Measurements from ENCODE around the gene GNB1L.

The GNB1L gene

DNA sequence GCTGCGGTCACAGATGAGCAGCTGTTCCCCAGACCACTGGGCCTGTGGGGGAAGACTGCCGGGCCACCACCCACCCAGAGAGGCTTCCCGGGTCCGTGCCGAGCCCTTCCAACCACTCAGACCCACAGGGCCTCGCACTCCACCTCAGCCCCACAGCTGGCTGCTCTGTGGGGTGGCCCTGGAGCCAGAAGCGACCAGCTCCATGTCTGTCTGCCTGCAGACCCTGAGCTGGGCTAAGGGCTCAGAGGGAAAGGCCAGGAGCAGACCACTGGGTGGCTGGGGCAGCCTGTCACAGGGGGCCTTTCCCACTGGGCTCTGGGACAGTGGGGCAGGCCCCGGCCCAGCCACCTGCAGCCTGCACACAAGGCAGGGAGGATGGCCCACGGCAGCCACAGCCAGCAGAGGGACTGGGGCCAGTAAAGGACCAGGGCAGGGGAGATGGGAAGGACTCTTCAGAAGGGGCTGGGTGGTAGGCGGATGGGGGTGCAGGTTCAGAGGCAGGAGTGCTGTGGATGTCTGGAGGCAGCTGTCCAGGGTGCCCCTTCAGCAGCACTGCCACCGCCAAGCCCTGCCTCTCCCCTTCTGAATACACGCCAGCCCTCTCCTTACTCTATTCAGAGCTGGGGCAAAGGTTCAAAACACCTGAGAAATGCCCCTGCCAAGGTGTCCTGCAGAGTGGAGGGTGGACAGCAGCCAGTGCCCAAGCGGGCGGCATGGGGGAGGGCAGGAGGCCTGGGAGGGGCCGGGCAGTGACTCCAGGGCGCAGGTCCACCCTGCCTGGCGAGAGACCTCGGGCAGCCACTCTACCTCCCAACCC, 32.2 kb downstream of the GNB1L start:
- no peak for DNase-seq (ENCODE audit: low spot score)

DNA sequence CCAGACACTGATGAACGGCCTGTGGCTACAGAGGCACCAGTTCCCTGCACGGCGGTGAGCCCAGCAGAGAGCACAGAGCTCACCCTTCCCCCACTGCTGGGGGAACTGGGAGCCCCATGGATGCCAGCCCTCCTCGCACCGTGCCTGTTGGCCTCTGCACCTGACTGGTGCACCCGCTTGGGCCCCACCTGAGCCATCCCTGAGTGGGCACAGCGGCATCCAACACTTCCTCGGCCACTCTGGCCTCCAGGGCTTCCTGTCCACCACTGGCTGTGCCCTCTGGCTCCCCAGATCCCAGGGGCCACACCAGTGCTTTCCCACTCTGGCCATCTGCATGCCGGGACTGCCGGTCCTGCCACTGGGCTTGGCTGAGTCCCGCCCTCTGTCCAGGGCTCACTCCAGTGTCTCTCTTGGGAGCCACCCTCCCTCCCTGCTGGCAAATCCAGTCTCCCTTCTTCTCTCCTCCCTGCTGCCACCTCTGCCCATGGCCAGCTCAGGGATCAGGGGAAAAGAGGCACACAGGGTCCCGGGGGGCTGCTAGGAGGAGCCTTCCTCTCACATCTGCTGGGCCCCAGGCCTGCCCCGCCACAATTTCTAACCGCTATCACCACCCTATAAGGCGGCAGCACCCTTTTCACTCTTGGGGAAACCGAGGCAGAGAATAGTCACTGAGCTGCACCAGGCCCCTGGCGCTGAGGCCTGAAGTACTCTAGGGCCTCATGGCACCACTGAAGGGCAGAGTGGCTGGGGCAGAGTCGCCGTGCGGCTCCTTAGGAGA, 33.0 kb downstream of the GNB1L start:
- DNase-seq (ENCODE audit: low spot score), result no peak

DNA sequence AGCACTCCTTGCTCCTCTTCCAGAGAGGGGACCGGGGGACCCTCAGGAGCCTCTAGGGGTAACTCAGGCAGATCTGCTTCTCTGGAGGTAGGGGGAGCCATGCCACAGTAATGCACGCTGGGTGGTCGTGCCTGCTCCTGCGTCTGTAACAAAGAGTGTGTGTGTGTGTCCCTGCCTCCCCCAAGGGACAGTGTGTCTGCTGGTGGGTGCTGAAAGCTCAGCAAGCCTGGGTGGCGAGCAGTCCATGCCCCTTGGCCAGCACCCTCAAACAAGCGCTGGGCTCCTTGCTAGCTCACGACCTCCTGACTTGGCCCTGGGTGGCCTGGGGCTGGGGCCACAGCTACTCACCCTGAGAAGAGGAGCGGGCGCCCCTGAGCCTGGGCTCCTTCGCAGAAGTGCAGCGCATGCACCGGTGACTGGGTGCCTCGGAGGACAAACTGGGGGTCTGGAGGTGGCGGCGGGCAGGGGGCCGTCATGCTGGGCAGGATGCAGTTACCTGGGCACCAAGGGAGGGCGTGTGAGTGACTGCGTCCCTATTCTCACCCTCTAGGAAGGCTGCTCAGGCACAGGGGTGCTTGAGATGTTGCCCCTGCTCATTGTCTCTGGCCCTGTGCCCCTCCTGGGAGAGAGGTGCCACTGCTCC, 33.7 kb downstream of the GNB1L start:
- no peak for DNase-seq (ENCODE audit: low spot score)

DNA sequence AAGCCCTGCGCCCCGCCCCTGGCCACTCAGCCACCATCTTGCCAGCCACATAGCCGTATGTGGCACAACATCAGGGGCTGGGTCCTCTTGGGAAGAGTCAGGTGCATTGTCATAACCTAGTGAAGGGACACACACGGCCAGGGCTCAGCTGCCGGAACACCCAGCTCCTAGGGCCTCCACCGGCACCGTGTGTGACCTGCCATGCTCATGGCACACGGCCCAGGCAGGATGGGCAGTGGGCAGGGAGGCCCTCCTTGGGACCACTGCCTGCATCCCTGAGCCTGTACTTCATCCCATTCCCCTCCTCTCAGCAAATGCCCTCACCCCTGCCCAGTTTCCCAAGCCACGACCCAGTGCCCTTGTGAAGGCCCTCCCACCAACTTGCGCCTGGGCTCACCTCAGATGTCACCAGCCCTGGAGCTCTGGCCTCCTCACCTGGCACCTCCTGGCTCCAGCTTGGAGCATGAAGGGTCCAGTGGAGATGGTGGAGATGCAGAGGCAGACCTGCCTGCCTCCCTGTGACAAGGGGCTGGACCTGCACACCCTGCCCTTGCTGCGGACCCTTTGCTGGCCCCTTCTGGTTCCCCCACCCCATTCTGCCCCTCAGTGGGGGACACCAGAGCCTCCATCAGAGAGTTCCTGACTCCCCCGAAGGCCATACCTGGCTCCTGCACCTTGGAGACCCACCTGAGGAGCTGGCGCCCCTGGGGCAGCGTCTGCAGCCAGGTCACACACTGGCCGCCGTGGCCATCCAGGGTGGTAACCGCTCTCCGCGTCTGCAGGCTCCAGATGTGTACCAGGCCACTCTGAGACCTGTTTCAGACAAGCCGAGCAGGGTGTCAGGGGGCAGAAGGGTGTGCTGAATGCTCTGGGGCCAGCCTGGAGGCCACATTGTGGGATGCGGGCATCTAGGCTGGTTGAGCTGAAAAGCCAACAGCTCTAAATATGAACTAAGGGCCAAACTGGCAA, 34.5 kb downstream of the GNB1L start:
- DNase-seq (ENCODE audit: low spot score), result no peak

DNA sequence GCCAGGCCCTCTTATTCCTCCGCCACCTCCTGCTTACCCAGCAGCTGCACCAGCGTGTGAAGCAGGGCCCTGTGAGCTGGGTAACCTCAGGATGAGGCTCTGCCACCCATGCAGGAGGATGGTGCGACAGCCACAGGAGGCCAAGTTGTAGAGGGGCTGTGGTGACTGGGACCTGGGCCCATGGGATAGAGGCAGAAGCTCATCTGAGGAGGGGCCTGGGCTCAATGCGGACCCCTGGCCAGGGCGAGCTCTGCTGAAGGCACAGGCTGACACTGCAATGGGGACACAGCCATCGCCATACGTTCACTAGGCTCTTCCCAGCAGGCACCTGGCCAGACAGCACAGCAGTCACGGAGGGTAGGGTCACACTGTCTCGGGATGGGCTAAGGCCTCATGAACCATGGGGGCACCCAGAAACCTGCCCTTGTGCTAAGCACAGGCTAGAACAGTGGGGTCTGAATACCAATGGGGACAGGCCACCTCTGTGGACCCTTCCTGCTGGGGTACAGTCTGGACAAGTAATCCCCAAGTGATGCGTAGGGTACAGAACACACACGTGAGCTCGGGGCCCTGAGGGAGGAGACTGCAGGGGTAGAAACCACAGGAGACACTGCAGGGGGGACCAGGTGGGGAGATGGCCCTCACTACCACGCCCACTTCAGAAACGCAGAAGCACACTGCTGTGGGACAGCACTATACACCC, 35.3 kb downstream of the GNB1L start:
- no peak for DNase-seq (ENCODE audit: low spot score)

DNA sequence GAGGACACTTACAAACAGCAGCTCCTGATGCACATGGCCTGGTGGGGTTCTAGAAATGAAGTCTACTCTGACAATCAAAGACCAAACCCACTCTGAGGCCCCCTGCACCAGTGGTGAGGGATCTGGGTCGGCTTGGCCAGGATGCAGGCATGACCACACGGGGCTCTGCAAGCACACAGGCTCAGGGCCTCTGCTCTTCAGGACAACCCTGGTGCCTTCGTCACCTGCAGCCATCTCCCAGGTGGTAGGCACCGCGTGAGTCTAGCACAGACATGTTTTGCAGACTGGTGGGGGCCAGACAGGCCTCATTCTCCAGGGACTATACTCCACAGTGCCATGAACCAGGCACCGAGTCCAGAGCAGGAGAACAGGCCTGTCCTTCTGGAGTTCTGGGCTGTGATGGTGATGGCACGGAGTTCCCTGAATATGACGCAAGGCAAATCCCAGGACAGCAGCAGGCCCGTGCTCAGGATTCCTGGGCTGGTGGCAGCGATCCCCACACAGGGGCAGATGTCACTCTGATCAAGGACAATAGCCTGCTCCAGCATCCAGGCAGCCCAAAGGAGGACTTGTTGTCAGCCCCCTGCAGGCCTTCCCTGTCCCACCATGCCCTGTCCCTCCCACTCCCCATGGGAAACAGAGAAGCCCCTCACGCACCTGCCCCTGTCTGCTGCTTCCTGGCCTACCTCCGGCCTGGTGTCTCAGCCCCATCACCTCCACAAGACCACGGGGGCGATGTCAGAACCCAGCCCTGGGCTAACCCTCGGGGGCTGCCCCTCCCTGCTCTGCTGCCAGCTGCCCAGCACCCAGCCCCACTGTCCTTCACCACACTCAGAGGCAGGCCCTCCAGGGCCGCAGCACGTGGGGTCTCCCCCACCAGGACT, 36.1 kb downstream of the GNB1L start:
- no peak for DNase-seq (ENCODE audit: low spot score)

DNA sequence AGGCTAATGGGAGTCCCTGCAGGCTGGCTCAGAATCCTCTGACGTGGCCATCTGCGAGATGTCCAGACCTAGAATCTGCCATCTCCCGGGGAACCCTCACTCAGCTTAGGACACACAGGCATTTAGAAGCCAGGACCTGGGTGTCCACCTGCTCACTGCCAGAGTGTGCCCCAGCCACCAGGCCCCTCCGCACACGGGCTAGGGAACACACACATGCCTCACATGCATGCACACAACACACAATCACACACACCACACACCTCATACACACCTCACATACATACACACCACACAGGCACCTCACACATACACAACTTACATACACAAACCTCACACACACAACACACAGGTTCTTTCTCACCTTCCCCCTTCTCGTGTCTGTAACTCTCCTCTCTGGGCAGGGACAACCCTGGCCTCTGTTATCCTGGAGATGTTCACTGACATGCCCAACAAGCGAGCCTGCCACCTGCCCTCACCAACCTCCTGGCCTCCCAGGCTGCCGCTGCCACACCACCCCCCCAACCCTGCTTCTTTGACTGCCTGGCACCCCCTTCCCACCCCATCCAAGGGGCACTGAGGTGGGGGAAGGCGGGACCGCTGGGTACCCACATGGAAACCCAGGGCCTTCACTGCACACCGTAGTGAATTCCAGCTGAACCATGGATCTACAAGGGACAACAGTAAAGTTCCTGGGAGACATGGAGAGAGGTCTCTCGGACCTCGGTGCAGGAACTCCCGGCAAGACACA, 38.1 kb downstream of the GNB1L start:
- no peak for DNase-seq (ENCODE audit: low spot score)

DNA sequence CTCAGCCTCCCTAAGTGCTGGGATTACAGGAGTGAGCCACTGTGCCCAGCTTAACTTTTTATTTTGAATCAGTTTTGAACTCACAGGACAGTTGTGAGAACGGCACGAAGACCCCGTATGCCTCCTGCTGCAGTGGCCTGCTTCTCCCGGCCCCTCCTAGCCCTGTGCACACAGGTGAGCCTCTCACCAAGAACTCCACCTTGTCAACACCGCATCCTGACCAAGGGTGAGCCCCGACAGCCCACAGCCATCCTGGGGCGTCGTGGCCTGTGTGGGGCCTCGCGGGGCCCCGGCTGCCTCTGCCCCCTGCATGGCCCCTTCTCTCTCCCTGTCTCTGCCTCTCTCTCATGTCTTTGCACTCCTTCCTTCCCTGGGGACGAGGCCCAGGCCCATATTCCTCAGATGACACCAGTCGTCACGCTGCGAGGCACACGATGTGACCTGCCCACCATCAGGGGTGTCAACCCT, 38.8 kb downstream of the GNB1L start:
- DNase-seq (ENCODE audit: low spot score), result no peak

DNA sequence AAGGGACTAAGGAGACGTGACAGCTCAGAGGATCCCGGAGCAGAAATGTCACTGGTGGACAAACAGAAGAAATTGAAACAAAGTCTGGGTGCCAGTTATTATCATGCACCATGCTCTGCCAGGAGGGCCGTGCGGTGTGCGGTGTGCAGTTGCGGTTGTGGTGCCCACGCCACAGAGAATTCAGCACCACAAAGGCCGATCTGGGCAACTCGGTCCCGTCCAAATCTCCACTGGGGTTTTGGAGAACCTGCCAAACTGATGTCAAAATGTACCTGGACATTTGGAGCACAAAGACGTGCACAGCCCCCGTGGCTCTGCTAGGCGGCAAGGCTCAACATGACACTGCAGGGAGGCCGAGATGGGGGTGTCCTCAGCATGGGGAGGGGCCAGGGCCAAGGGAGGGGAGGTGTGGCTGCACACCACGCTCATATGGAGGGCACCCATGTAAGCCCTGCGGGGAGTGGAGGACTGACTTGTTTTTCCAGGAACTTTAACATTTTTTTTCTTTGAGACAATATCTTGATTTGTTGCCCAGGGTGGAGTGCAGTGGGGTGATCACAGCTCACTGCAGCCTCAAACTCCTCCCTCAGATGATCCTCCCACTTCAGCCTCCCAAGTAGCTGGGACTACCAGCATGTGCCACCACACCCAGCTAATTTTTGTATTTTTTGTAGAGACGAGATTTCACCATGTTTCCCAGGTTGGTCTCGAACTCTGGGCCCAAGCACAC, 39.4 kb downstream of the GNB1L start:
- DNase-seq (ENCODE audit: low spot score), result no peak

DNA sequence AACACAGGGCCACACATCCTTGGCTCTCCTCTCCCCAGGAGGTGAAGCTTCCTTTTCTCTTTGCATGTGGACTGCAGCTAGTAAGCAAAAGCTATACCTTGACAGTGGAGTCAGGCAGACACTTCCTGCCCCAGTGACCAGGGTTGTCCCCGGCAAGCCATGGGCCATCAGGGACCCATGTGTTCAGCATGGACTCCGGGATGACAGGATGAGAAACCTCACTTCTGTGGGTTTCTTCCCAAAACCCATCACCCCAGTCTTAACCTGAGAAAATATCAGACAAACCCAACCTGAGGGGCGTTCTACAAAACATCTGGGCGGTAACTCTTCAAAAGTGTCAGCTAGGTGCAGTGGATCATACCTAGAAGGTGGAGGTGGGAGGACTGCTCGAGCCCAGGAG, 40.2 kb downstream of the GNB1L start:
- DNase-seq (ENCODE audit: low spot score), result no peak

DNA sequence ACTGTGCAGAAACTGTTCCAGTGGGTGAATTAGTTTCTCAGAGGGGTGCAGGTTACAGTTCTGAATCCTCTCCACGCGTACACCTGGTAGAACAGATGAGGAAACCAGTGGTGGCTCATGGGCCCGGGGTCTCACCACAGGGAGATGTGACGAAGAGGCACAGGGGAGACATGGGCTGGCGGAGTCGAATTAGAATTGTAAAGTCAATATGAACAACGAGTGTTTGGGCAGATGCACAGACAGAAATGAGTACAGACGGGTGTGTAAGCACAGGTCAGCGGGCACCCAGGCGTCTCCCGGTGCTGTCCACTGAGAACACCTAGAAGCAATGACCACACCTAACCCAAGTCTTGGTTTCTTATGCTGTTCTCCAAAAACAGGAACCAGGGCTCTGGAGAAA, 41.8 kb downstream of the GNB1L start:
- no peak for DNase-seq (ENCODE audit: low spot score)

DNA sequence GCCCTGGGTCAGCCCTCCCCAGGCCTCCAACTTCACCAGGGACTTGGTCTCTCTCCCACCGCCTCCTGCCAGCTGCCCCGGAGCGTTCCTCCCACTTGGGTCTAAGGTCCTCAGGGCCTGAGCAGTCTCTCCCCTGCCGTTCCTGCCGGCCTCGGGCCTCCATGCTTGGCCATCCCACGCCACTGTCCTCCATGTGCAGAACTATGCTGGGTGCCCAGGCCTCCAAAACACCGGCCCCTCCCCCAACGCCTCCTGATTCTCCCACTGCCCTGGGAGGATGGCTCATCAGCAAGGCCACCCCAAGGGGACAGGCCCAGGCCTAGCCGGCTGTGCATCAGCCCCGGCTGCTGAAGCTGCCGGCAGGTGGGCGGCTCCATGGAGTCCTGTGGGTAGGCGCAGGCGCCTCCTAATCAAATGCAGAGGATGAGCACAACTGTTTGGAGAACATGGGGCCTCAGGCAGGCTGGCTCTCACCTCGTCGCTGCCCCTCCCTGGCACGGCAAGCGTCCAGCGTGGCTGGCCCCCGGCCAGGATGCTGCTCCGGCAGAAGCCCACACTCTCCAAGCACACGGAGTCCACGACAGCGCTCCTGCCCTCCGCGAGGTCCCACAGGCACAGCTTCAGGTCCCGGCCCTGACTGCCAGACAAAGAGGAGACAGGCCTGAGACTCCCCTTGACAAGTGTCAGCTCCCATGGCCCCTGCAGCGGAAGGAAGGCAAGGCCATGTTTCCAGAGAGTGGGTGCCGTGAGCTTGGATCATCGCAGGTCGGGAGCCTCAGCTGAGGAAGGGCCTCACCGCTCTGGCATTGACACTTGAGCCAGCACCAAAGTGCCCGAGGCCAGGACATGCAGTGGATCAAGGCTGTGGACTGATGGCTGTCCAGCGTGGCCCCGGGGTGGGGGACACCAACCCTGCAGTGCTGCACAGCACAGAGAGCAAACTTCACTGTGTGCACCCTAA, 42.6 kb downstream of the GNB1L start:
- DNase-seq (ENCODE audit: low spot score), result no peak

DNA sequence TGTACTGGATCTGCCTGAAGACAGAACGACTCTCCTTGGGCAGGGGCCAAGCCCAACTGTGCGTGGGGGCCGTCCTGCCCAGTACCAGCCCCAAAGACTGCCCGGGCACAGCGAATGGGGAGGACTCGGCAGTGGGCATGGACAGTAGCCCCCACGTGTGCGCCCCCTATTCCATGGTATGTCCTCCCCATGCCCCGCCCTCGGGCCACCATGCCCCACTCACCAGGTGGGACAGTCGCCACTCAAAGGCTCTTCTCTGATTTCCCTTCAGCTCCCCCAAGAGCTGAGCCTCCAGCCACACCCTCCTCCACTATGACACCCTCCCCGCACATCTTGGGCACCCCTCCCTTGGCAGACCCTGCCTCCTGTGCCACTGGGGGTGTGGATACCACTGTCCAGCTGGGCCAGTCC, 43.5 kb downstream of the GNB1L start:
- no peak for DNase-seq (ENCODE audit: low spot score)

DNA sequence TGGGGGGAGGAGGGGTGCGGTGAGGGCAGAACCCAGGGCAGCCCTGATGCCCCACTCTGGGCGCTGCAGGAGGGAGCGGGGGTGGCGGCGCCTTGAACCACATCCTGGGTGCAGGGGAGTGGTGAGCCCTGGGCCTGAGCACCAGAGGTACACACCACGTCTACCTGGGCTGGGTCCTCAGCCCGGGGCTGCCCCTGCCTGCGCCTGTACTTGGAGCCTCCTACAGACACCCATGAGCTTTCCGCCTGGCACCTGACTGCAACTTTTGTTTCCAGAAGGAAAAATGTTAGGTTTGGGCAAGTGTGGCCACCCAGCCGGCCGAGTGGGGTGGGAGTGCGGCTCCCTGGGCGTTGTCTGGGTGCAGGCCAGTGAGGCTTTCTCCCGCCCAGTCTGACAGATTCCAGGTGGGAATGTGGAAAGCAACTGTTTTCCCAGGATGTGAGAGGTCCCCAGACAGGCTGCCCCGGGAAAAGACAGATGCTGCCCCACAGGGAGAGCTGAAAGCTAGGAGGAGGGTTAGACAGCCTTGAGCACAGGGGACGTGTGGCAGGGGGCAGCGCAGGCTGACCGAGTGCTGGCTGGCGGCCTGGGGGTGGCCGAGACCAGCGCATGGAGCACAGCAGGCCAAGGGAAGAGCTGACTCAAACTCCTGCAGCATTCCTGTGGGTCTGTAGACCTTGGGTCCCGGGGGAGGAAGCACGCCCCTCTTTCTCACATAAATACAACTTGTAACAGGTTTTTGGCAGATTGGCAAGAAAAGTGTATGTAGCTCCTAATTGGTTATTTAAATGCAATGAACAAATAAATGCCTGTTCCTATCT, 44.1 kb downstream of the GNB1L start:
- no peak for DNase-seq (ENCODE audit: low spot score)

DNA sequence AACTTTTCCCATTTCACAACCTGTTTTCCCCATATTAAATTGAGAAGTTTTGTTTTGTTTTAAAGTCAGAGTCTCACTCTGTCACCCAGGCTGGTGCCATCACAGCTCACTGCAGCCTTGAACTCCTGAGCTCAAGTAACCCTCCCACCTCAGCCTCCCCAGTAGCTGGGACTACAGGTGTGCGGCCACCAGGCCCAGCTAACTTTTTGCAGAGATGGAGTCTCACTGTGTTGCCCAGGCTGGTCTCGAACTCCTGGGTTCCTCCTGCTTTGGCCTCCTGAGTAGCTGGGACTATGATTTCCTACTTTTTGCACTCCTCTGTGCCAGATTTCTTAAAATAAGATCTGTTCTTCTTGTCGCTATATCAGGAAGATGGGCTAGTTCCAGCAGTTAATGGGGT, 44.9 kb downstream of the GNB1L start:
- no peak for DNase-seq (ENCODE audit: low spot score)

DNA sequence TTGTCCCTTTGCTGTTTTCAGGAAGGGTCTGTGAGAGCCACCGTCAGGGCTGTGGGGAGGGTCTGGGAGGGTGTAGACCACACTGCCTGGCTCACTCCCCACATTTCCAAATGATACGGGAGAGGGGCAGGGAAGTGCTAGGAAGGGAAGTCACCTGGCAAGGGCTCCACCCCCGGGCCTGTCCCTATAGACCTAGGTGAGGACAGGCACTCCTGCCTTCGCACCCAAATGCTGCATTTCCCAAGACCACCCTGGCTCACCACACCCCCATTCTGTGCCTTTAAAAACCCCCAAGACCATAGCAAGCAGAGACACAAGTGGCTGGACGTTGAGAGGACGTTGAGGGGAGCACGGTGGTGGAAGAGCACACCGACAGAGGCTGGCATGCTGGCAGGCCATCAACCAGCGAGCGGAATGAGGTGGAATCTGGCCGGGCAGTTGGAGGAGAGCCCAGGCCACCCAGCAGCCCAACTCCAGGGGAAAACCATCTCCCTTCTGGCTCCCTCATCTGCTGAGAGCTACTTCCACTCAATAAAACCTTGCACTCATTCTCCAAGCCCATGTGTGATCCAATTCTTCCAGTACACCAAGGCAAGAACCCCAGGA, 45.7 kb downstream of the GNB1L start:
- DNase-seq (ENCODE audit: low spot score), result no peak

Measured in CD4-positive, alpha-beta T cell treated with Interleukin-15 for 4 hours (primary cell).